Muscle of arm (tissue), 14 donors: Measurements from ENCODE around the gene WIPF1. TPM values are rescaled to one million over a fixed set of nuclear protein-coding genes. Genes with fewer than 3 reads are reported as not detected.

ENCODE experiments used
- DNase-seq: peaks from one replicate; pipeline ENCODE4 v3.0.0-alpha.2; 2013
- long read RNA-seq, 11 donors: transcript quantifications; one replicate each; lab custom pipeline, GENCODE V29; 2026
- polyA plus RNA-seq, 12 donors: library from polyadenylated mRNA; unstranded; fragments of 120-200 nt; gene quantifications; one replicate each; pipeline ENCODE4 v1.2.1, GENCODE V29; 2013; ENCODE audit not compliant: insufficient read length in 12 of 12

Gene WIPF1
- polyA plus RNA-seq: 10 to 100 TPM in 11 of 12 donors, not detected in 1; 33.2 to 68.3 (median 43.9) TPM
- long read RNA-seq, donor 1, transcript WIPF1-205 (5 exons, 1,772 nt): major isoform, 7 of 7 reads
- long read RNA-seq, donor 1, partial matches to known transcripts: 0 of 7 reads
- long read RNA-seq, donor 1, other reads (novel, unspliced or antisense): 0 of 7 reads
- long read RNA-seq, donor 2, transcript WIPF1-205 (5 exons, 1,772 nt): major isoform, 6 of 8 reads
- long read RNA-seq, donor 2, partial matches to known transcripts: 0 of 8 reads
- long read RNA-seq, donor 2, other reads (novel, unspliced or antisense): 0 of 8 reads
- long read RNA-seq, donor 3, partial matches to known transcripts: 0 of 3 reads
- long read RNA-seq, donor 3, other reads (novel, unspliced or antisense): 0 of 3 reads
- long read RNA-seq, donor 4, partial matches to known transcripts: 0 of 2 reads
- long read RNA-seq, donor 4, other reads (novel, unspliced or antisense): 0 of 2 reads
- long read RNA-seq, donor 5, transcript WIPF1-205 (5 exons, 1,772 nt): major isoform, 5 of 10 reads
- long read RNA-seq, donor 5, partial matches to known transcripts: 0 of 10 reads
- long read RNA-seq, donor 5, other reads (novel, unspliced or antisense): 0 of 10 reads
- long read RNA-seq, donor 6, partial matches to known transcripts: 0 of 6 reads
- long read RNA-seq, donor 6, other reads (novel, unspliced or antisense): 0 of 6 reads
- long read RNA-seq, donor 7, partial matches to known transcripts: 0 of 2 reads
- long read RNA-seq, donor 7, other reads (novel, unspliced or antisense): 0 of 2 reads
- long read RNA-seq, donor 8, partial matches to known transcripts: 0 of 10 reads
- long read RNA-seq, donor 8, other reads (novel, unspliced or antisense): 0 of 10 reads
- long read RNA-seq, donor 9, partial matches to known transcripts: 5 of 8 reads
- long read RNA-seq, donor 9, other reads (novel, unspliced or antisense): 0 of 8 reads
- long read RNA-seq, donor 10, partial matches to known transcripts: 1,290 of 1,293 reads
- long read RNA-seq, donor 10, other reads (novel, unspliced or antisense): 0 of 1,293 reads
- long read RNA-seq, donor 11, transcript WIPF1-202 (8 exons, 2,003 nt): major isoform, 5 of 17 reads
- long read RNA-seq, donor 11, partial matches to known transcripts: 8 of 17 reads
- long read RNA-seq, donor 11, other reads (novel, unspliced or antisense): 0 of 17 reads

GRCh38 chr2:174597345-174598047 lies at the start of gene WIPF1:
TSS of gene WIPF1 (minus strand) at chr2:174597804. CDS start at chr2:174585573, 12,231 bp downstream.
- no peak for DNase-seq

DNA sequence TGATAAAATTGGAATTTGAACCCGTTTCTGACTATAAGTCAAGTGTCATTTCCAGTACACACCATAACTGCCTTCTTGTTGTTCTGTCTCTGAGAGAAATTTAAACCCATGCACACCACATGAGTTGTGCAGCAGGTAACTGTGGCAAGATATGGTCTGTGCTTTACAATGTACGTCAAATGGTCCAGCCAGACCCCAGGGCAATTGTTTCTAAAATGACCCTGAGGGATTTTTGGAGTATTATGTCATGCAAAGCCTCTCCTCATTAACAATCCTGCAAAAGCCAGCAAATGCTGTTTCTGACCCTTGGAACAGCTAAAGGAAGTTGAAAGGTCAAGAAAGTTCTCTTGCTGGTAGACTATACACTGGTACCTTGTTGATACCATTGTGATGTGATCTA lies 47.7 kb upstream of the WIPF1 start:
- DNase-seq: no peak

GRCh38 chr2:174644406-174644805 lies 46.8 kb upstream of the WIPF1 start:
- no peak for DNase-seq

DNA sequence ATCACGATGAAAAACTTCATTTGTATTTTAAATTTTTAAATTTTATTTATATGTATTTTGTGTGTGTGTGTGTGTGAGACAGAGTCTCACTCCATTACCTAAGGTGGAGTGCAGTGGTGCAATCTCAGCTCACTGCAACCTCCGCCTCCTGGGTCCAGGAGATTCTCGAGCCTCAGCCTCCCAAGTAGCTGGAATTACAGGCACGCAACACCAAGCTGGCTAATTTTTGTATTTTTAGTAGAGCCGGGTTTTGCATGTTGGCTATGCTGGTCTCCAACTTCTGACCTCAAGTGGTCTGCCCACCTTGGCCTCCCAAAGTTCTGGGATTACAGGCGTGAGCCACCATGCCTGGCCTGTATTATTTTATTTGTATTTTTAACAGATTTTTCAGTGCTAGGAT lies 45.8 kb upstream of the WIPF1 start:
- no peak for DNase-seq

GRCh38 chr2:174641168-174641567 lies 43.6 kb upstream of the WIPF1 start:
- no peak for DNase-seq

- no peak for DNase-seq
These were observed 39.4 kb upstream of the WIPF1 start for GRCh38 chr2:174636987-174637386.

DNA sequence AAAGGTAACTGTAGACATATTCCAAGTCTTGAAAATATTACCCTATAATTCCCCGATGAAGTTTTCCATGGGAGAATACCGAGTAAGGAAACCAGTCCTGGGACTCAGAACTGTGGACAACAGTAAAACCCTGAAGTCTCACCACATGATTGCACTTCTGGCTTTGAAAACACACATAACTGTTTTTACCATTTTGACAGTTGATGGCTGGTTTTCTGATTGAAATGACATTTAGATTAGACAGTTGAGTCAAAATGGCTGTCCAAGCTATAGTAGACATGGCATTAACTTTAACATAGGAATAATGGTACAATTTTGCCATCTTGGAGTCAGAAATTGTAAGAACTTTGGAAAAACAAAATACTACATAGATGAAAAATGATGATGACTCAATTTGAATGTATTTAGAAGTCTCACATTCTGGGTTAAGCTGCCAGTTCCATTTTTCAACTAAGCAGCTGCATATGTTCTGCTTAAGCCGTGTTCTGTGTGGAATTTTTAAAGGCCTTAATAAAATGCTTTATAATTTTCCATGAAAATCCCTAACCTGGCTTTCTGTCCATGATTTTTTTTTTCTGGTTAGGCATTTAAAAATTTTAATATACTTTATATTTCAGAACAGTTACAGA lies 38.3 kb upstream of the WIPF1 start:
- peak; percentile 45 for DNase-seq

DNA sequence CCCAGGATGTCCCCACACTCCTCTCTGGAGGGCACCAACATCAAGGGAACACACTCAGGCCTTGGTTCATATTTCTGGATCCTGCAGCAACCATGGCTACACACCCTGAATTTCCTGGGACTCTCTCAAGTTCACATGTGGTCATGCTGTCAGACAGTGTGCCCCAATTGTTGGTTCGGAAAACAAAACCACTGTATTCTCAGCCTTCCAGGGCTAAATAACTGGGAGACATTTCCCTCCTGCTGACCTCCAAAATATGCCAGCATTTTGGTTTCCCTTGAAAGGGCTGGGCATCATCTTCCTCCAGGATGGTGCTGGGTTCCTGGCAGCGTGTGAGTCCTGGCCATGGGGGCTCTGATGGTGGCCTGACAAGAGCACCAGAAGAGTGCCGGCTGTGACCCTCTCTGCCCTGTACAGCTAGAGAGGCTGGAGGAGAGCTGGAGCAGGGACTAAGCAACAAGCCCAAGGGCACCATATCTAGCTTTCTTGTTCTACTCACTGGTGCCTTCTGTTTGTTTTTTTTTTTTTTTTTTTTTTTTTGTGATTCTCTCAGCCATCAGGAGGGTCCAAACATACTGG lies 37.5 kb upstream of the WIPF1 start:
- DNase-seq: no peak

- DNase-seq: no peak
These were observed 36.8 kb upstream of the WIPF1 start for GRCh38 chr2:174634130-174635014.

- DNase-seq: peak; percentile 79
These were observed 36.0 kb upstream of the WIPF1 start for GRCh38 chr2:174633623-174633930.

GRCh38 chr2:174632841-174633622 lies 35.4 kb upstream of the WIPF1 start:
- no peak for DNase-seq

DNA sequence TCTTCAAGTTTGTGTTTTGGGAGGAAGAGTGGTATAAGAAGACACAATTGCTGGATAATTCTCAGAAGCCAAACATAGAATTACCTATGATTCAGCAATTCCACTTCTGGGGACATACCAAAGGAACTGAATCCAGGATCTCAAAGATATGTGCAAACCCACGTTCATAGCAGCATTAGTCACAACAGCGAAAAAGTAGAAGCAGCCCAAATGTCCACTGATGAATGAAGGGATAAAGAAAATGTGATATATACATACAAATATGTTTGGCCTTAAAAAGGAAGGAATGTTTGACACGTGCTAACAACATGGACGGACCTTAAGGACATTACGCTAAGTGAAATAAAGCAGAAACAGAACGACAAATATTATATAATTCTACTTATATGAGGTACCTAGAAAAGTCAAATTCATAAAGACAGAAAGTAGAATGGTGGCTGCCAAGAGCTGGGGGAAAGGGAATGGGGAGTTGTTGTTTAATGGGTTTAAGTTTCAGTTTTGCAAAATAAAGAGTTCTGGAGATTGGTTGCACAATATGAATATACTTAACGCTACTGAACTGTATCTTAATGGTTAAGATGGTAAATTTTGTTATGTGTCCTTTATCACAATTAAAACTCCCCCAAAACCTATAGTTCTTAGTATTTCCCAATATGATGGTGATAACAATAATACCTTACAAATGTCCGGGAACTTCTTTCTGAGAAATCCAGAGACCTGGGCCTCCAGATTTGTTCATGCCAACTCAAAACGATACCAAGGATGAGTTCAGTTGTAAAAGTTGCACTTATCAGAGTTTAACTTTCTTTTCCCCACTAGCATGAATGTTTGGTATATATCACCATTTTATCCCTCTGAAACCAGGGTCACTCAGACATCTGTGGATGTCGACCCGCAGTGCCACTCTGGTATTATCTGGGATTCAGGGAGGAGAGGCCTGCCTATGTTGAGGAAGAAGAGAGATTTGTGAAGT lies 33.7 kb upstream of the WIPF1 start:
- no peak for DNase-seq

- no peak for DNase-seq
These were observed 32.5 kb upstream of the WIPF1 start for GRCh38 chr2:174630107-174630506.

DNA sequence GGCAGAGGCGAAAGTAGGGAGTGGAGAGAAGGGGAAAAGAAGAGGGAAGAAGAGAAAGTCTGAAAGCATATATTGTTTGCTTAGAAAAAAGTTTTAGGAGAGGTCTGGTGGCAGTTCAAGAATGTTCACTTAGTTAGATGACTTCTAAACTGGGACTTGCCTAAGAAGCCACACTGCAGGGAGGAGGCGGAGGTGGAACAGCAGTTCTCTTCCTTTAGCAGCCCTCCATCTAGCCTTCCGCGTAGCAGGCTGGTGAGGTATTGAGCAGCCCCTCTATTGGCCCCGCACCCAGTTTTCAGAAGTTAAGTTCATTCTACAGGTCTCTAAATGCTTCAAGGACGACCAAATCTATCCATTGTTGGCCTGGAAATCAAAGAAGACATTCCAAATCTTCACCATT lies 31.9 kb upstream of the WIPF1 start:
- DNase-seq: no peak

DNA sequence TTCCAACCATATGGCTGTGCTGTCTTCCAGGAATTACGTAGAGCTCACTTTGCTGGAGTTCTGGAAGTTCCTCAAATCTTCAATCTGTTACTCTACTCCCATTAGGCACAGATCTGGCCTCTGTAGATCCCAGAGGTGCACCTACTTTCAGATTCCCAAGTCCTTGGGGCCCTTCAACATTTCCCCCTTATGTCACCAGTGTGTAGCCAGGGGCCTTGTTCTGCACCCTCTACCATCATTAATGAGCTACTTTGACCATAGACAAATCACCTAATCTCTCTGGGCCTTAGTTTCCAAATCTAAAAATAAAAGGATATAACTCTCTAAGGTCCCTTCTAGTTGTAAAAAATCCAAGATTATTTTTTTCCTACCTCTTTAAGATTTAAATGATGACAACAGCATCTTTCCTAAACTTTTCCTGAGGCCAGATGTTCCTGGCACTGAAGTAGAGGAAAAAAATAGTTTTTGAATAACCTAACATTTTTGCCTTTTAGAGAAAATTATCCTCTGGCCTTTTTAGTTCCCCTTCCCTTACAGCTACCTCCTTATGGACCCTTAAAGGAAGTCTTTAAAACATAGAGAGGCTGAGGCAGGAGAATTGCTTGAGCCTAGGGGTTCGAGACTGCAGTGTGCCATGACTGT lies 31.0 kb upstream of the WIPF1 start:
- DNase-seq: peak; percentile 81

DNA sequence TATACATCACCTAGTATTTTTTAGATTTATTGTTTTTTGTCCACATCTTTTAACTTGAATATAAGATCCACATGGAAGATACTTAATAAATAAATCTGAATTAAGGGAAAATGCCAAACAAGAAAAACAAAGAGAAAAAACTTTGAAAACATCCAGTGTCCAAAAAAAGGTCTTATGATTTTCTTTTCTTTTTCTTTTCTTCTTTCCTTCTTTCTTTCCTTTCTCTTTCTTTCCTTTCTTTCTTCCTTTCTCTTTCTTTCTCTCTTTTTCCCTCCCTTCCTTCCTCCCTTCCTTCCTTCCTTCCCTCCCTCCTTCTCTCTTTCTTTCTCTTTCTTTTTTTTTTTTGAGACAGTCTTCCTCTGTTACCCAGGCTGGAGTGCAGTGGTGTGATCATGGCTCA lies 29.6 kb upstream of the WIPF1 start:
- no peak for DNase-seq

DNA sequence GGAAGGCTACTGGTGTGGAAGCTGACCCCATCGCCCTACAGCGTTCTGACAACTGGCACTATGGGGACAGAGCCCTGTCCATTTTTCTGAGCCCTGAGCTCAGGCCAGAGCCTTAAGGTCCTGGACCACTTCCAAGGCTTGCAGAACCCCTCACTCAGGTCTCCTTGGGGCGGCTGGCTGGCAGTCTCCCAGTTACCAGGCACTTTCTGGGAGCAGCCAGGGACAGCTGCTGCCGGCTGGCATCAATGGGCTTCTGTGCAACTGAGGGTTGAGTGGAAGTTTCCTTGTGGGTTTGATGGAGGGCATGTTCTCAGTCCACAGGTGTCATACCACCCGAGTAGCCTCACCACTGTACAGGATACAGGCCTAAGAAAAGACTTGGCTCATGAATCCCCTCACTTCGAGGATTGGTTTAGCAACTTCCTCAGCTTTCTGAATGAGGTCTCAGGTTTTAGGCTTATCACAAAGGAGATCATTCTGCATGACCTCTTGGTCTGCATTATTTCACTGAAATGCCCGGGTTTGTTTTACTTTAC lies 27.4 kb upstream of the WIPF1 start:
- DNase-seq: no peak
